Retina (tissue), 1 donor: ENCODE data around the gene NDUFV1.
A peak's percentile ranks its signal among the peaks of the same experiment; 100 is the strongest.
"Not testable (repeated sequence)": the region's sequence is repeated elsewhere in the genome, so short reads cannot be mapped to it uniquely, and the experiment has no call there.

Experiments
- DNase-seq: peaks from one replicate; pipeline ENCODE4 v3.0.0-alpha.2; 2016

NDUFV1 gene

GRCh38 chr11:67606492-67607295, at the start of gene NDUFV1:
TSS of gene NDUFV1 (plus strand) at chr11:67606936. CDS start at chr11:67607005, 69 bp downstream.
- peak; percentile 98 for DNase-seq

- no peak for DNase-seq
These were observed 48.5 kb upstream of the NDUFV1 start for GRCh38 chr11:67558084-67558772.

GRCh38 chr11:67561971-67562619, 44.6 kb upstream of the NDUFV1 start:
- DNase-seq, result no peak

DNA sequence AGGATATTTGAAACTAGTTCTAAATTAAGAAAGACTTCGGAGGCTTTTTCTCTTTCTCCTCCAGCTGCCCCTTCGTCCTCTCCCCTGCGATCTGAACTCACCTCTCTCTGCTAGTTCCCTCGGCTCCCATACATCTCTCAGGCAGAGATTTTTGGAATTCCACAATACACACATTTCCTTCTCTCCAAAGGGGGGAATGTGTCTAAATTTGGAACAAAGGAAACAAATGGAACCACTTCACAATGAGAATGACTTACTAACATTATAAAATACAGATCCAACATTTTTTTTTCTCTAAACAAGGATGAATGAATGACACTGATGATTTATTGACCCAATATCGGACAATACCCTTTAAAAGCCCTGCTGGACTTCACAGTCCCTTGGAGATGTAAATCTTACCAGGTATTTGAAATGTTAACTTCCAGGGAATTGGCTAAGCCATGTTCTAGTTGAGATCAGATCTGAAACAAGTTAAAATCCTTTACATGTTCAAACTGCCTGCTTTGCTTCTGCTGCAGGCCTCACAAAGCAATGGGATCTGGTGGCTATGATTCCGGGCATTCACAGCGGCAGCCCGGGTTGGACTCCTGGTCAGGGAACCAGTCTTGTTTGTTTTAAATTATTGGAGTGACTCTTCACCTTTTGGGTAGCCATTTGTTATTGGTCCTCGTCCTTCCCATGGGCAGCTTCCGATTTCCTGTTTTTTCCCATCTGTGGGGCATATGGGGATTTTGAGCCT, 43.6 kb upstream of the NDUFV1 start:
- DNase-seq, result no peak

DNA sequence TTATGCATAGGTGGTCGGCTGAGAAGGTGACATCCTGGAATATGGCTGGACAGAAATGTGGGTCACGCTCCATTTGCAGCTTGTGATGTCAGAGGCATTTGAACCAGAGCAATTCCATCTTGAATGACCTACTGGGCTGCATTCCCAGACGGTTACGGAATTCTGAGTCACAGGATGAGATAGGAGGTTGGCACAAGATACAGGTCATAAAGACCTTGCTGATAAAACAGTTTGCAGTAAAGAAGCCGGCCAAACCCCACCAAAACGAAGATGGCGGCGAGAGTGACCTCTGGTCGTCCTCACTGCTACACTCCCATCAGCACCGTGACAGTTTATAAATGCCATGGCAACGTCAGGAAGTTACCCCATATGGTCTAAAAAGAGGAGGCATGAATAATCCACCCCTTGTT, 43.0 kb upstream of the NDUFV1 start:
- not testable (repeated sequence) for DNase-seq

GRCh38 chr11:67564230-67564629, 42.5 kb upstream of the NDUFV1 start:
- DNase-seq, result no peak

DNA sequence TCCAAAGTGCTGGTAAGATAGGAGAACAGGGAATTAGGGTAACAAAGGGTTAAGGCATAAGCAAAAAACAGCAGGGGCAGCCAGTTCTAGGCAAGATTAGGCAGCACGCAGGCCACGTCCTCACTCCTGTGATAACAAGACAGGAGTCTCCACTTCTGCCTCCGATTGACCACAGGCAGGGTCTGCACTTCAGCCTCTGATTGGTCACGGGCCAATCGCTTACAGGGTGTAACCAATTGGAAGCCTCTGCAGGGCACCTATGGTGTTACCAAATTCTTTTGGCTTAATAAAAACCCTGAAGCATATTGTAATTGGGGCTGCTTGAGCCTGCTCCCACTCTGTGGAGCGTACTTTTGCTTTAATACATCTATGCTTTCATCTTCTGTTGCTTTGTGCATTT, 35.3 kb upstream of the NDUFV1 start:
- DNase-seq, result no peak

DNA sequence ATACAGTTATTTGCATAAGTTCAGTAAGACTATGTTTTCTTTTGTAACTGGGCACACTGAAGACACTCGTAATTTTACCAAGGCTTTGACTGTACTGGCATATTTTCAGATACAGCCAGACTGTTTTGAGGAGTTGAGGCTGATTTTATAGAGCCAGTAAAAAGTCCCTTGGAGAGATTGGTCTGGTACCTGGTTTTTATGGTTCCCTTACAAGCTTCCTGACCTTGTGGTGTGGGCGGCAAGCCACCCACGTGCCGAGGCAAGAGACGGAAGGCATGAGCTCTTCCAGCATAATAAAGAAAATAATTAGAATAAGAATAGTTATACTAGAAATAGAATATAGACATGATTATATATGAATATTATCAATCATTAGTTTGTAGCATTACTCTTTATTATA, 34.4 kb upstream of the NDUFV1 start:
- DNase-seq, result no peak

DNA sequence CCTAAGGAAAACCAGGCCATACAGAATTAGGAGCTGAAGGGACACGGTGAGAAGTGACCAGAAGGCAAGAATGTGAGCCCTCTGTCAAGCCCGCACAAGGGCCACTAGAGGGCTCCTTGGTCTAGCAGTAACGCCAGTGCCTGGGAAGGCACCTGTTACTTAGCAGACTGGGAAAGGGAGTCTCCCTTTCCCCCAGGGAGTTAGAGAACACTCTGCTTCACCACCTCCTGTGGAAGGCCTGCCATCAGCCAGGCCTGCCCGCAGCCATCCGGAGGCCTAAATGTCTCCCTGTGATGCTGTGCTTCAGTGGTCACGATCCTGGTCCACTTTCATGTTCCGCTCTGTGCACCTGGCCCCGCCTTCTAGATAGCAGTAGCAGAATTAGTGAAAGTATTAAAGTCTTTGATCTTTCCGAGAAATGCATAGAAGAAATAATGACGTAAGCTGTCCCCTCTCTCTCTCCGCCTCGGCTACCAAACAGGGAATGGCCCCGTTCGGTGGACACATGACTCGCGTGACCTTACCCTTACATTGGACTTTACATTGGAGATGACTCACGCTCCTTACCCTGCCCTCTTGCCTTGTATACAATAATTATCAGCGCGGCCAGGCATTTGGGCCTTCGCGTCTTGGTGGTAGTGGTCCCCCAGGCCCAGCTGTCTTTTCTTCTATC, 33.9 kb upstream of the NDUFV1 start:
- peak; percentile 50 for DNase-seq

DNA sequence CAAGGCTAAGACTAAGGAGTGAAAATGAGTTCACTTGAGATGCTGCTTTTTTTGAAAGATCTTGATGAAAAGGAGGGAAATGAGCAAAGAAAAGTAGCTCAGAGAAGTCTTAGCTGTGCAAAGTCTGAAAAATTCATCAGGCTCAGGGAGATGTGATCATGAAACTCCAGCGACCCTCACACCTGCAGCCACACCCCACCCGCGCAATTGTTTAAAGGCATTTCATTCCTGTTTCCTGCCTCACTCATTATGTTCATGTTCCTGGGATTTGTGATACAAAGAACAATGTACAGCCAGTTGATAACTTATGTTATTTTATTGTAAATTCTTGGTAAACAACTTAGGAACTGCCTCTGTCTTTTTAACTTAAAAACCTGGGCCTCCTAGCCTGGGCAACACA, 31.8 kb upstream of the NDUFV1 start:
- no peak for DNase-seq

DNA sequence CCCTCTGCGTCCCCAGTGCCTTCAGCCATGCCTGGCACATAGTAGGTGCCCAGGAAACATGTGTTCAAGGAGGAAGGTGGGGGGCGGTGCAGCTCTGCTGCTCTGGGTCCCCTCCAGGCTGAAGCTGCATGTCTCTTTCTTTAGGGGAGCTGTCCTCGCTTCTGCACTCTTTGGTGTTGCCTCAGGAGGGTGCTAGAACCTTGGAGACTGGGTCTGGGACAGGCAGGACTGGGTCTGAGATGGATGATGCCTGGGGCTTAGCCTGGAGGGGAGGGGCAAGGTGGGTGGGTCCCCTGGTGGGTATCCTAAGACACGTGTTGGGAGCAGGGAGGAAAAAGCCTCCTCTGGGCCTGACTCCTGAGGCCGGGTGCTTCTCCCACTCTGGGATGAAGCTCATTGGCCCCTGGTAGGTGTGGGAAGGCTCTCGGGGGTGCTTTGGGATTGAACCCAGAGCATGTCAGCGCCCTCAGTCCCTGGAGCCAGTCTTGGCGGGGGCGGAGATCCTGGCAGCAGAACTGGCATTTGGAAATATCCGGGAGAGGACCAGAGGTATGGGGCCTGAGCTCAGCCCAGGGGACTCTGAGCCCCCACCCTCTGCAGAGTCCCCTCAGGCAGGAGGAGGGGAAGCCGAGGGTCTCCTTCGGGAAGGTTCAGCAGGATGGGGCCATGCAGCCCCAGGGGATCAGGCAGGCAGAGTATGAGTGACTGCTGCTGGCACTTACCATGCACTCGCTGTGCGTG, 29.8 kb upstream of the NDUFV1 start:
- DNase-seq, result no peak

DNA sequence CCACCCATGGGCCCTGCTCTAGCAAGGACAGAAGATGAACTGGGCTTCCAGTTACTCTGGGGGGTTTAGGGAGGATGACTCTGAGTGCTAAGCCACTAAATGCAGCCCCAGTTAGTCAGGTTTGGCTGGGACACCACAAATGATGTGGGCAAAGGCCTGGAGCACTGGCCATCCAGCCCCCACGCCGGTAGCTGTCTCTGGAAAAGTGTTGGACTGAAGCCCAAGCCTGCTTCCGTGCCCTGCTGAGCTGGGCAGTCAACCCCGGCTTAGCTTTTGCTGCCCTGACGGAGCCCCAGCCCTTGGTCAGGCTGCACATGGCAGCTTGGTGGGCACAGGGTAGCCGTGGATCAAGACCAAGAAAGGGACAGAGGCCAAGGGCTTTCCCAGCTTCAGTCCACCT, 28.8 kb upstream of the NDUFV1 start:
- DNase-seq, result no peak

DNA sequence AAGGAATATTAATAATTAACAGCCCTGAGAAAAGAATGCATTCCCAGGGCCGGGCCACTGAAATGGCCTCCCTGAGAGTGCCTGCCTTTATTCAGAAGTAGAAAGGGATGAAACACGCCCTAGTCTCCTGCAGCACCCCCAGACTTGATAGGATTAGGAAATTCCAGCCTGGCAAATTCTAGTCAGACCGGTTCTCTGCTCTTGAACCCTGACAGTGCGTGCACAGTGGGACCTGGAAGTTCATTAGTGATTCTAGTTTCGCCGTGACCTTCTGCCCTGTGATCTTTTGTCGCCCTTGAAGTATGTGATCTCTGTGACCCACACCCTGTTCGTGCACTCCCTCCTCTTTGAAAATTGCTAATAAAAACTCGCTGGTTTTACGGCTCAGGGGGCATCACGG, 25.3 kb upstream of the NDUFV1 start:
- DNase-seq, result no peak

- DNase-seq, result no peak
These were observed 24.7 kb upstream of the NDUFV1 start for GRCh38 chr11:67582011-67582410.

GRCh38 chr11:67583247-67584204, 23.2 kb upstream of the NDUFV1 start, which contains the start of gene GSTP1:
TSS of gene GSTP1 (plus strand) at chr11:67583812. CDS start at chr11:67583844, 32 bp downstream.
- DNase-seq, result peak; percentile 93

- DNase-seq, result peak; percentile 80
These were observed 22.4 kb upstream of the NDUFV1 start for GRCh38 chr11:67584205-67584880.

- peak; percentile 31 for DNase-seq
These were observed 21.6 kb upstream of the NDUFV1 start for GRCh38 chr11:67584881-67585873.

DNA sequence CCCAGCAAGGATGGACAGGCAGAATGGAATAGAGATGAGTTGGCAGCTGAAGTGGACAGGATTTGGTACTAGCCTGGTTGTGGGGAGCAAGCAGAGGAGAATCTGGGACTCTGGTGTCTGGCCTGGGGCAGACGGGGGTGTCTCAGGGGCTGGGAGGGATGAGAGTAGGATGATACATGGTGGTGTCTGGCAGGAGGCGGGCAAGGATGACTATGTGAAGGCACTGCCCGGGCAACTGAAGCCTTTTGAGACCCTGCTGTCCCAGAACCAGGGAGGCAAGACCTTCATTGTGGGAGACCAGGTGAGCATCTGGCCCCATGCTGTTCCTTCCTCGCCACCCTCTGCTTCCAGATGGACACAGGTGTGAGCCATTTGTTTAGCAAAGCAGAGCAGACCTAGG, 20.8 kb upstream of the NDUFV1 start:
- DNase-seq, result no peak
